DOHH2 (cell line): Measurements from ENCODE around the gene PILRA.

ENCODE experiments used
- H3F3A ChIP-seq: fragments of 200-600 bp; sonication (generic), shearing (Covaris generic); 2 replicates; pipeline ENCODE4 v1.6.0; 2016; ENCODE audit warnings: antibody characterized with exemption, mild to moderate bottlenecking; ENCODE audit not compliant: control insufficient read depth, insufficient read depth
- H3K27ac ChIP-seq: fragments of 200-600 bp; sonication (generic); 2 replicates; pipeline ENCODE4 v1.5.1; 2014; ENCODE audit warnings: low read depth, mild to moderate bottlenecking, low read length, moderate library complexity
- H3K27me3 ChIP-seq: fragments of 200-600 bp; sonication (generic); 2 replicates; pipeline ENCODE4 v1.6.1; 2014; ENCODE audit warnings: mild to moderate bottlenecking, low read length, mixed read lengths; ENCODE audit not compliant: control insufficient read depth
- H3K36me3 ChIP-seq: fragments of 200-600 bp; sonication (generic); 2 replicates; pipeline ENCODE4 v1.6.1; 2014; ENCODE audit warnings: mild to moderate bottlenecking, low read length, moderate library complexity, mixed read lengths; ENCODE audit not compliant: control insufficient read depth
- H3K4me1 ChIP-seq: fragments of 200-600 bp; sonication (generic); 2 replicates; pipeline ENCODE4 v1.6.1; 2014; ENCODE audit warnings: mild to moderate bottlenecking, low read length, mixed read lengths; ENCODE audit not compliant: control insufficient read depth
- H3K4me2 ChIP-seq: fragments of 200-600 bp; sonication (generic); 2 replicates; pipeline ENCODE4 v1.6.0; 2014; ENCODE audit warnings: mild to moderate bottlenecking, low read length, moderate library complexity
- H3K4me3 ChIP-seq: fragments of 200-600 bp; sonication (generic); 2 replicates; pipeline ENCODE4 v1.5.1; 2014; ENCODE audit warnings: mild to moderate bottlenecking, low read length, mixed read lengths
- H3K79me2 ChIP-seq: fragments of 200-600 bp; sonication (generic); 2 replicates; pipeline ENCODE4 v1.6.1; 2014; ENCODE audit warnings: mild to moderate bottlenecking, low read length, mixed read lengths; ENCODE audit not compliant: control insufficient read depth
- H3K9me2 ChIP-seq: fragments of 200-600 bp; sonication (generic); replicated peaks from 2 replicates; pipeline ENCODE4 v1.6.1; 2014; ENCODE audit warnings: mild to moderate bottlenecking, low read length, mixed read lengths; ENCODE audit not compliant: control insufficient read depth
- H3K9me3 ChIP-seq: fragments of 200-600 bp; sonication (generic); 2 replicates; pipeline ENCODE4 v1.6.1; 2014; ENCODE audit warnings: antibody characterized with exemption, low read length, mixed read lengths; ENCODE audit not compliant: control insufficient read depth, insufficient read depth
- H4K20me1 ChIP-seq: fragments of 200-600 bp; sonication (generic); 2 replicates; pipeline ENCODE4 v1.6.0; 2014; ENCODE audit warnings: low read depth, mild to moderate bottlenecking, antibody characterized with exemption, low read length, moderate library complexity; ENCODE audit not compliant: control insufficient read depth, insufficient read depth
- EZH2phosphoT487 ChIP-seq: fragments of 200-600 bp; sonication (generic); IDR thresholded peaks from 2 replicates; pipeline ENCODE4 v1.6.1; 2017; ENCODE audit warnings: borderline replicate concordance, mild to moderate bottlenecking, antibody characterized with exemption, low read length, moderate library complexity, mixed read lengths
- TF ChIP-seq, protein P1 (sequence below): fragments of 200-600 bp; sonication (generic); IDR thresholded peaks from one replicate; pipeline ENCODE4 v1.5.1; 2014; ENCODE audit warnings: antibody characterized with exemption, mild to moderate bottlenecking, low read depth, low read length; ENCODE audit not compliant: poor library complexity, severe bottlenecking

The PILRA gene

GRCh38 chr7:100406767-100407166 lies 33.5 kb downstream of the PILRA start:
- Histone ChIP-seq H3K4me1 (peaks cover 21% of the 10 kb centered on the region), H3F3A (no peaks in the 10 kb centered on the region), H3K27ac (no peak overlapping the region), H3K9me3 (no peaks in the 10 kb centered on the region), H3K4me3 (no peak overlapping the region), H3K36me3 (no peaks in the 10 kb centered on the region), H3K27me3 (peaks cover 13% of the 10 kb centered on the region; the same call in 1 of the 2 replicates), H3K4me2 (no peak overlapping the region), H3K9me2 (no peaks in the 10 kb centered on the region), H3K79me2 (no peaks in the 10 kb centered on the region), H4K20me1 (no peaks in the 10 kb centered on the region)
- TF ChIP-seq, protein P1, sequence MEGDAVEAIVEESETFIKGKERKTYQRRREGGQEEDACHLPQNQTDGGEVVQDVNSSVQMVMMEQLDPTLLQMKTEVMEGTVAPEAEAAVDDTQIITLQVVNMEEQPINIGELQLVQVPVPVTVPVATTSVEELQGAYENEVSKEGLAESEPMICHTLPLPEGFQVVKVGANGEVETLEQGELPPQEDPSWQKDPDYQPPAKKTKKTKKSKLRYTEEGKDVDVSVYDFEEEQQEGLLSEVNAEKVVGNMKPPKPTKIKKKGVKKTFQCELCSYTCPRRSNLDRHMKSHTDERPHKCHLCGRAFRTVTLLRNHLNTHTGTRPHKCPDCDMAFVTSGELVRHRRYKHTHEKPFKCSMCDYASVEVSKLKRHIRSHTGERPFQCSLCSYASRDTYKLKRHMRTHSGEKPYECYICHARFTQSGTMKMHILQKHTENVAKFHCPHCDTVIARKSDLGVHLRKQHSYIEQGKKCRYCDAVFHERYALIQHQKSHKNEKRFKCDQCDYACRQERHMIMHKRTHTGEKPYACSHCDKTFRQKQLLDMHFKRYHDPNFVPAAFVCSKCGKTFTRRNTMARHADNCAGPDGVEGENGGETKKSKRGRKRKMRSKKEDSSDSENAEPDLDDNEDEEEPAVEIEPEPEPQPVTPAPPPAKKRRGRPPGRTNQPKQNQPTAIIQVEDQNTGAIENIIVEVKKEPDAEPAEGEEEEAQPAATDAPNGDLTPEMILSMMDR: no peak
- TF ChIP-seq EZH2phosphoT487: no peak

DNA sequence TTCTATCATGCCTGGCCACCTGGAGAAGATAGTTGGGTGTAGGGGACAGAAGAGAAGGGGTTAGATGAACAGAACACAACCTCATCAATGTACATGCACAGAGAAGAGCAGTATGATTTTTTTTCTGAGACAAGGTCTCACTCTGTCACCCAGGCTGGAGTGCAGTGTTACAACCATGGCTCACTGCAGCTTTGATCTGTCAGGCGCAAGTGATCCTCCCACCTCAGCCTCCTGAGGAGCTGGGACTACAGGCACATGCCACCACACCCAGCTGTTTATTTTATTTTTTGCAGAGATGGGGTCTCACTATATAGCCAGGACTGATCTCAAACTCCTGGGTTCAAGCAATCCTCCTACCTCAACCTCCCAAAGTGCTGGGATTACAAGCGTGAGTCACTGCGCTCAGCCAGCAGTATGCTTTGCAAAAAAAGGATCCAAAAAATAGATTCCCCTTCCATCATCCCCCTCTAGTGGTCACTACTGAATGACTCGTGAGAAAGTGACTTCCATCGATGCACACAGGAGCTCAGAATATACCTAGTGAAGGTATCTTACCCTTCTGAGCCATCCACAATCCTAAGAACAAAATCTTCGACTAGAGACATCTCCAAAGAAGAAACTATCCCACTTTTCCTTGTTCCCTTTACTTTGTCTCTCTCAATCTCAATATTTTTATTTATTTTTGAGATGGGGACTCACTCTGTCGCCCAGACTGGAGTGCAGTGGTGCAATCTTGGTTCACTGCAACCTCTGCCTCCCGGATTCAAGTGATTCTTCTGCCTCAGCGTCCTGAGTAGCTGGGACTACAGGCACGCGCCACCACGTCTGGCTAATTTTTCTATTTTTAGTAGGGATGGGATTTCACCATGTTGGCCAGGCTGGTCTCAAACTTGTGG lies 34.2 kb downstream of the PILRA start:
- H3K4me2 ChIP-seq: peak overlapping the region; percentile 18; the same call in 1 of the 2 replicates
- no peak for TF ChIP-seq EZH2phosphoT487
- TF ChIP-seq, protein P1: peak; percentile 89

GRCh38 chr7:100411101-100411500 lies 37.8 kb downstream of the PILRA start:
- Histone ChIP-seq H3K36me3 (no peaks in the 10 kb centered on the region), H3K4me3 (no peak overlapping the region), H3K27ac (no peak overlapping the region), H3K4me1 (peaks cover 35% of the 10 kb centered on the region), H3K27me3 (peaks cover 11% of the 10 kb centered on the region; the same call in 1 of the 2 replicates), H3K9me2 (no peaks in the 10 kb centered on the region), H3K9me3 (no peaks in the 10 kb centered on the region), H3K4me2 (no peak overlapping the region; the same call in 1 of the 2 replicates), H3F3A (no peaks in the 10 kb centered on the region), H4K20me1 (no peaks in the 10 kb centered on the region), H3K79me2 (no peaks in the 10 kb centered on the region)
- TF ChIP-seq, protein P1: no peak

More for the DNA sequence above, 34.2 kb downstream of the PILRA start:
- H3K27me3 ChIP-seq: peaks cover 13% of the 10 kb centered on the region; the same call in 1 of the 2 replicates
- no peaks in the 10 kb centered on the region for H4K20me1 ChIP-seq
- H3F3A ChIP-seq: no peaks in the 10 kb centered on the region
- no peaks in the 10 kb centered on the region for H3K9me3 ChIP-seq
- H3K4me3 ChIP-seq: no peak overlapping the region
- H3K4me1 ChIP-seq: peaks cover 21% of the 10 kb centered on the region
- no peaks in the 10 kb centered on the region for H3K79me2 ChIP-seq
- no peaks in the 10 kb centered on the region for H3K9me2 ChIP-seq
- H3K27ac ChIP-seq: no peak overlapping the region
- no peaks in the 10 kb centered on the region for H3K36me3 ChIP-seq
